22Rv1 (cell line): ENCODE results near the gene PRRC2A.

ENCODE experiments used
- CTCF ChIP-seq: fragments of 450-650 bp; IDR thresholded peaks from 2 replicates; pipeline ENCODE4 v1.5.1; 2017; ENCODE audit warnings: mild to moderate bottlenecking
- ZFX ChIP-seq: fragments of 450-650 bp; IDR thresholded peaks from 2 replicates; pipeline ENCODE4 v1.6.1; 2017; ENCODE audit warnings: antibody characterized with exemption, borderline replicate concordance

- no peak for TF ChIP-seq CTCF
- no peak for TF ChIP-seq ZFX
Measured at GRCh38 chr6:31587791-31588777, 32.4 kb upstream of the PRRC2A start.
